HL-60 (cell line): Measurements from ENCODE around the gene SEC16B.

ENCODE experiments used
- POLR2AphosphoS5 ChIP-seq: IDR thresholded peaks from 2 replicates; pipeline ENCODE4 v1.6.1; 2012; ENCODE audit warnings: low read depth
- SPI1 ChIP-seq: IDR thresholded peaks from 2 replicates; pipeline ENCODE4 v1.6.1; 2012; ENCODE audit warnings: low read depth, mild to moderate bottlenecking, borderline replicate concordance
- TF ChIP-seq, protein P1 (sequence below): IDR thresholded peaks from one replicate; pipeline ENCODE4 v1.5.1; 2011; ENCODE audit warnings: low read length, control low read depth, inconsistent platforms; ENCODE audit not compliant: insufficient read depth
- TF ChIP-seq, protein P2 (sequence below): IDR thresholded peaks from 2 replicates; pipeline ENCODE4 v1.6.1; 2012; ENCODE audit warnings: low read depth; ENCODE audit not compliant: insufficient replicate concordance

DNA sequence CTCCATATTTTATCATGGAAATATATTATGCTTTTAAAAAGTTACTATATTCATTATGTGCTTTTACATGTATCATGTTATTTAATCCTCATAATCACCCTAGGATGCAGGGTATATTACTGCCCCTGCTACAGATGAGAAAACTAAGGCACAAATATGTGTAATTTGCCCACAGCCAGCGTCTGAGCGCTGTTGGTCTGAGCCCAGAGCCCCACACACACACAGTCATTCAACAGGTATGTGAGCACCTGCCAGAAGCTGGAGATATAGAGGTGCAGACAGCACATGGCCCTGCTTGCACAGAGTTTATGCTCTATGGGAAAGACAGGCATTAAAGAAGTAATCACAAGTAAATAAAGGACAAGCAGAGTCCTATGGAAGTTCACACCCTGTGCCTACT is 49.8 kb upstream of the SEC16B start:
- TF ChIP-seq, protein P1, sequence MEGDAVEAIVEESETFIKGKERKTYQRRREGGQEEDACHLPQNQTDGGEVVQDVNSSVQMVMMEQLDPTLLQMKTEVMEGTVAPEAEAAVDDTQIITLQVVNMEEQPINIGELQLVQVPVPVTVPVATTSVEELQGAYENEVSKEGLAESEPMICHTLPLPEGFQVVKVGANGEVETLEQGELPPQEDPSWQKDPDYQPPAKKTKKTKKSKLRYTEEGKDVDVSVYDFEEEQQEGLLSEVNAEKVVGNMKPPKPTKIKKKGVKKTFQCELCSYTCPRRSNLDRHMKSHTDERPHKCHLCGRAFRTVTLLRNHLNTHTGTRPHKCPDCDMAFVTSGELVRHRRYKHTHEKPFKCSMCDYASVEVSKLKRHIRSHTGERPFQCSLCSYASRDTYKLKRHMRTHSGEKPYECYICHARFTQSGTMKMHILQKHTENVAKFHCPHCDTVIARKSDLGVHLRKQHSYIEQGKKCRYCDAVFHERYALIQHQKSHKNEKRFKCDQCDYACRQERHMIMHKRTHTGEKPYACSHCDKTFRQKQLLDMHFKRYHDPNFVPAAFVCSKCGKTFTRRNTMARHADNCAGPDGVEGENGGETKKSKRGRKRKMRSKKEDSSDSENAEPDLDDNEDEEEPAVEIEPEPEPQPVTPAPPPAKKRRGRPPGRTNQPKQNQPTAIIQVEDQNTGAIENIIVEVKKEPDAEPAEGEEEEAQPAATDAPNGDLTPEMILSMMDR, result no peak
- TF ChIP-seq POLR2AphosphoS5 (no peak), SPI1 (no peak)
- TF ChIP-seq, protein P2, sequence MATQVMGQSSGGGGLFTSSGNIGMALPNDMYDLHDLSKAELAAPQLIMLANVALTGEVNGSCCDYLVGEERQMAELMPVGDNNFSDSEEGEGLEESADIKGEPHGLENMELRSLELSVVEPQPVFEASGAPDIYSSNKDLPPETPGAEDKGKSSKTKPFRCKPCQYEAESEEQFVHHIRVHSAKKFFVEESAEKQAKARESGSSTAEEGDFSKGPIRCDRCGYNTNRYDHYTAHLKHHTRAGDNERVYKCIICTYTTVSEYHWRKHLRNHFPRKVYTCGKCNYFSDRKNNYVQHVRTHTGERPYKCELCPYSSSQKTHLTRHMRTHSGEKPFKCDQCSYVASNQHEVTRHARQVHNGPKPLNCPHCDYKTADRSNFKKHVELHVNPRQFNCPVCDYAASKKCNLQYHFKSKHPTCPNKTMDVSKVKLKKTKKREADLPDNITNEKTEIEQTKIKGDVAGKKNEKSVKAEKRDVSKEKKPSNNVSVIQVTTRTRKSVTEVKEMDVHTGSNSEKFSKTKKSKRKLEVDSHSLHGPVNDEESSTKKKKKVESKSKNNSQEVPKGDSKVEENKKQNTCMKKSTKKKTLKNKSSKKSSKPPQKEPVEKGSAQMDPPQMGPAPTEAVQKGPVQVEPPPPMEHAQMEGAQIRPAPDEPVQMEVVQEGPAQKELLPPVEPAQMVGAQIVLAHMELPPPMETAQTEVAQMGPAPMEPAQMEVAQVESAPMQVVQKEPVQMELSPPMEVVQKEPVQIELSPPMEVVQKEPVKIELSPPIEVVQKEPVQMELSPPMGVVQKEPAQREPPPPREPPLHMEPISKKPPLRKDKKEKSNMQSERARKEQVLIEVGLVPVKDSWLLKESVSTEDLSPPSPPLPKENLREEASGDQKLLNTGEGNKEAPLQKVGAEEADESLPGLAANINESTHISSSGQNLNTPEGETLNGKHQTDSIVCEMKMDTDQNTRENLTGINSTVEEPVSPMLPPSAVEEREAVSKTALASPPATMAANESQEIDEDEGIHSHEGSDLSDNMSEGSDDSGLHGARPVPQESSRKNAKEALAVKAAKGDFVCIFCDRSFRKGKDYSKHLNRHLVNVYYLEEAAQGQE, result no peak
